WTC11 (cell line): Measurements from ENCODE around the gene RNGTT.

Experiments used
- CREB1 ChIP-seq: sonication (generic); formaldehyde crosslinking; IDR thresholded peaks from 2 replicates; pipeline ENCODE4 v1.8.0; 2023; ENCODE audit warnings: mild to moderate bottlenecking, missing genetic modification reagents
- CTCF ChIP-seq: fragments of 200-600 bp; IDR thresholded peaks from 2 replicates; pipeline ENCODE4 v1.8.0; 2022; ENCODE audit warnings: antibody characterized with exemption
- RORB ChIP-seq: fragments of 250-450 bp; sonication (Bioruptor Pico); IDR thresholded peaks from 2 replicates; pipeline ENCODE4 v1.9.0; 2021; ENCODE audit warnings: mild to moderate bottlenecking
- TCF7 ChIP-seq: sonication (generic); formaldehyde crosslinking; IDR thresholded peaks from 2 replicates; pipeline ENCODE4 v1.8.0; 2022; ENCODE audit warnings: mild to moderate bottlenecking, low read depth, missing genetic modification reagents, moderate library complexity

- no peak for TF ChIP-seq CREB1 (CRISPR knock-in tag)
- no peak for TF ChIP-seq TCF7 (CRISPR knock-in tag)
- peak; percentile 31 for TF ChIP-seq CTCF
- no peak for TF ChIP-seq RORB
These were observed 92.6 kb downstream of the RNGTT start for GRCh38 chr6:88870717-88871330.
